GM18502 (cell line): ENCODE measurements around the gene C16orf92.
"Not testable (repeated sequence)": the region's sequence is repeated elsewhere in the genome, so short reads cannot be mapped to it uniquely, and the experiment has no call there.

Source experiments
- ATAC-seq: cut with Tn5 transposase; IDR thresholded peaks from one replicate; pipeline ENCODE4 v1.9.1; 2021; ENCODE audit warnings: mild to moderate bottlenecking; ENCODE audit not compliant: unreplicated experiment, poor library complexity

C16orf92 gene

GRCh38 chr16:30023586-30023985, 588 bp downstream of the C16orf92 start:
- ATAC-seq = no peak

- no peak for ATAC-seq
Measured at GRCh38 chr16:30024451-30024850, 1.5 kb downstream of the C16orf92 start.

DNA sequence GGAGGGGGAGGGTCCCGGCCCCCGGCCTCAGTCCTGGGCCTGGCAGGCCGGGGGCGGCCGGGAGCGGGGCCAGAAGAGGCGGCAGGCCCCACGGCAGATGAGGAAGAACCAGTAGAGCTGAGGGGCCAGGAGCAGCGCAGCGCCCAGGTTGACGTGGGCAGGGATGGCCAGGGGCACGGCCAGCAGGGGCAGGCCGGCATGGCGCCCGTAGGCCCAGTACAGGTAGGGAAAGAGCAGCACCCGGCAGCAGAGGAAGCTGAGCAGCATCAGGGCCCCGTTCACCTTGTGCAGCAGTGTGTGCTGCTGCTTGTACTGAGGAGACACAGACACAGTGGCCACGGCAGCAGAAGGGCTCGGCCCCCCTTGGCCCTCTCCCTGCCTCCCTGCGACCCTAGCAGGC, 2.2 kb downstream of the C16orf92 start:
- ATAC-seq = no peak

DNA sequence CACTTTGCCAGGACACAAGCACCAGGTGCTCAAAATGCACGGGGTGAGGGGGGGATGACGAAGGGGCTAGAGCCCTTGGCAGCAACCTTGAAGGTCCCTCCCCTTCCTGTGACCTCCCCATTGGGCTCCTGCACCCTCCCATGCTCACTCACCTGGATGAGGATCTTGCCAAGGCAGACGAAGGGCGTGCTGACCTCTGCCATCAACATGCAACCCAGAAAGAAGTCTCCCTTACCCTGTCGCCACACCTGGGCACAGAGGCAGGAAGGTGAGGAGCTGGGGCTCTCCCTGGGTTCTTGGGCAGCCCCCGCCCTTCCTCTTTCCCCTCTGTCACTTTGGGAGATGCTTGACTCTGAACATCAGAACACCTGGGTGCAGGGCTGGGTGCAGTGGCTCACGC, 2.6 kb downstream of the C16orf92 start:
- ATAC-seq = no peak

DNA sequence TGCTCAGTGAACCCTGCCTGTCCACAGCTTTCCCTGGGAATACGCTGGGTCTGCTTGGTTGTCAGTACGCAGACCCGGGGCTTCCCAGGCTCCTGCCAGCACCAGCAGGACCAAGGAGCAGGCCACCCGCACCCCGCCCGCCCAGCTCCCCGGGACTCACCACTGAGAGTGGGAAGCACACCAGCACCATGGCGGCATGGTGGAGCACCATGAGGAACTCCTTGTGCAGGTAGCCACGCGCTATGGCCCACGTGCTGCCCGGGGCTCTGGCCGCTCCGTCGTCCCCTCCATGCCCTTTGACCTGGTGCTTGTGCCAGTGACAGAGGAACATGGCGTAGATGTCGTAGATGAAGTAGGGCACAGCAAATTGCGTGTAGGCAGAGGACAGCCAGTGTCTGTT, 3.5 kb downstream of the C16orf92 start:
- no peak for ATAC-seq

DNA sequence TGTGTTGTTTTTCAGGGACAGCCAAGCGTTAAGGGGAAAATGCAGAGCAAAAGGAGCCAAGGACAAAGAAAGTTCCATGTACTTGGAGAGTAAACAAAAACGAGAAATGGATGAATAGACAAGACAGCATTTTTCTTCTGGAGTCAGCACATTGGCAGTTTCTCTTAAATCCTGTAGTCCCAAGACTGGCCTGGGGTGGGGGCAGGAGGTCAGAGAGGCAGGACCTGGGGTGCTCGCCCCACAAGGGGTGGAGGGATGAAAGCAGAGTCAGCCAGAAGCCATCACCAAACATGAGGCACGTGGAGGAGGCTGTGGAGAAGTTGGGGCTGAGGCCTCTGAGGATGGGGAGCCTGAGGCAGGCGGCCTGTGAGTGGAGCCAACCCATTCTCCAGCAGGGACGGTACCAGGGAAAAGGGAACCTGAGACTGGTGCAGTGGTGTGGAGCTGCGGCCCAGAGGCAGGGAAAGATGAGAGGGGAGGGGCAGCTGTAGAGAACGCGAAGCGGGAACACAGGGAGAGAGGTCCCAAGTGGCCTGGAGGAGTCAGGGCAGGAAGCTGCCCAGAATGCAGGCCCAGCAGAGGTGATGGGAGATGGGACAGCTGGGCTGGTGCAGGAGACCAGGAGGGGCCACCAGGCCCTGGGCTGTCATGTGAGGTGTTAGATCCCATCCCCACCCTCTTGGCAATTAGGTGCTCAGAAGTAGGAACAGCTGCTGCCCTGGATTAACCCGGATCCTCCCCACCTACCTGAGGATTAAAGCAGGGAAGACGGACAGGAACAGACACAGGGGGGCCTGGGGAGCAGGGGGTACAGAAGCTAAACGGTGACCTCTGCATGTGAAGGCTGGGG, 4.8 kb downstream of the C16orf92 start:
- ATAC-seq = no peak

- ATAC-seq = no peak
Measured at GRCh38 chr16:30028438-30029076, 5.6 kb downstream of the C16orf92 start.

GRCh38 chr16:30030011-30030685, 7.2 kb downstream of the C16orf92 start:
- no peak for ATAC-seq

DNA sequence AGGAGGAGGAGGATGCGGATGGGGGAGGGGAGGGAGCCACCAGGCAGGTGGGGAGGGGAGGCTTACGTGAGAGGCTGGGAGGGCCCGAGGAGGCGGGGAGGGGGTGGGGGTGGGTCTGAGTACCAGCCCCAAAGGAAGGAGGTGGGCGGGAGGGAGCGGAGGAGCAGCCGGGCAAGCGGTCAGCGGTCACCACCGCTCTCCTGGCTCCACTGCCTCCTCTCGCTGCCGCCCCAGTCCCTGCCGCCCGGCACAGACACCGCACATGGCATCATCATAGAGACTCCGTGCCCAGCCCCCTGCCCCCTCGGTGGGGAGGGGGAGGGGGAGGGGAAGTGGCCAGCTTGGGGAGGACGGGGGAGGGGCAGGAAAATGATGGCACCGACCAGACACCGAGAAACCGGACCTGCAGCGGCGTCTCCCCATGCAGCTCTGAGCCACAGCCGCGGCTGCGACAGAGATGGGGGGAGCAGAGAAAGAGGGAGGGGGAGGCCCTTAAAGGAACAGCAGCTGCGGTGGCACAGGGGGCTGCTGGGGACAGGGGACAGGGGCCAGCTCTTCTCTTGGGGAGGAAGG, 7.9 kb downstream of the C16orf92 start, which contains the start of gene TLCD3B:
TLCD3B (minus strand) TSS at position 431 of the 573 bp plus-strand sequence. CDS start 744 bp downstream, outside the sequence.
- ATAC-seq = no peak

GRCh38 chr16:30031477-30031918, 8.5 kb downstream of the C16orf92 start:
- ATAC-seq = no peak

DNA sequence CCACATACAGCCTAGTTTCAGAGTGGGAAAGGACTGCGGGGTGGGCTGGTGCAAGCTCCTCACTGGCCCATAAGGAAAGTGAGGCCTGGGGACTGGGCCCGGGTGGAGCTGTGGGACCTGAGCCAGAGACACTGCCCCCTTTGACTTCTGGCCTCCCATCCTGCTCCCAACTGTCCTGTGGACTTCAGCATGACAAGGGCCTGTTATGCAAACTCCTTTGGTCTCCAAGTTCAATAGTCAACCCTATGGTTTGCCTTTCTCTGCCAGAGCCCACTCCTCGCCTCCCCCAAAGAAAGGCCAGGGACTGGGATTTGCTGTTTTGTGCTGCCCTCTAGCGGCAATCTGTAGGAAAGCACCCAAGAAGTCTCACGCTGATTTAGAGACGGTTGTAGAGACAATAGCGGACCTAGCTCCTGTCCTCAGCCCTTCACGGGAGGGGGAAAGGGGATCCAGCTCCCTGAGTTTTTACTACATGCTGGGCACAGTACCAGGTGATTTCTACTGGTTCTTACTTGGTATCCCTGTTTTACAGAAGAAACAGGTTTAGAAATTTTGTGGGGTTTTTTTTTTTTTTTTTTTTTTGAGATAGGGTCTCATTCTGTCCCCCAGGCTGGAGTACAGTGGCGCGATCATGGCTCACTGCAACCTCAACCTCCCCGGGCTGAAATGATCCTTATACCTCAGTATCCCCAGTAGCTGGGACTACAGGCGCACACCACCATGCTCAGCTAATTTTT, 9.3 kb downstream of the C16orf92 start:
- ATAC-seq = no peak

DNA sequence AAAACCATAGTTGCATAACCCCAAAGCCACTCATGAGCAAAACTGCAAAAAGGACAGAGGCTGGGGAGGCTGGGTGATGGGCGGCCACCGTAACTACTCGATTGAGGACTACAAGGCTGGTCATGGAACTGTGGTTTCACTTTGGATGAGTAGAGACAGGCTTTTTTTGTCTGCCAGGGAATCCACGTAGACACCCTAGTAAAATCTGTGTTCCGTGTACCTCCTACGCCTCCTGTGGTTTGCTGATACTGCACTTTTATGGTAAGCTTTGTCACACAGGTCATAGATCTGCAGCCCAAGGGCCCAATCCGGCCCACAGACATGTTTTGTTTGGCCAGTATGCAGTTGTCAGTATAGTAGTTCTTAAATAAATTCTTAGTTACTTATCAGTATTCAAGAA, 10.3 kb downstream of the C16orf92 start:
- ATAC-seq = no peak

- ATAC-seq = no peak
Measured at GRCh38 chr16:30040221-30040620, 17.2 kb downstream of the C16orf92 start.

- ATAC-seq = not testable (repeated sequence)
Measured at GRCh38 chr16:30040690-30041089, 17.7 kb downstream of the C16orf92 start.

GRCh38 chr16:30041841-30042240, 18.8 kb downstream of the C16orf92 start:
- ATAC-seq = no peak

DNA sequence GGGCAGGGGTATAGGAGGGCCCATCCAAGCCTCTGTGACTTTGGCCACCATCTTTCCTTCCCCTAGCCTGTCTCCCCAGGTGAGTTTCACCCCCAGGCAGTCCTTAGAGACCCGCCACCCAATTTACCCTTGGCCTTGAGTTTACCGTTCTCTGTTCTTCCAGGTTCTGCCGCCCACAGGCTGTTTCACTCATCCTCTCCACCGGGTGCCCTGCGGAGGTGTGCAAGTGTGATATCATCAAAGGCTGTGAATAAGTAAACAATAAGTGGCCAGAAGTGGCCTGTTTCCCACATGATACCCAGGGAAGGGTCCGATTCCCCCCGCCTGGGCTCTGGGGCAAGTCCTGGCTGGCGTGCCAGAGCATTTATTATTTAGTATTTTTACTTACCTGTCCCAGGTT, 23.2 kb downstream of the C16orf92 start:
- no peak for ATAC-seq

- ATAC-seq = no peak
Measured at GRCh38 chr16:30046588-30046987, 23.6 kb downstream of the C16orf92 start.

GRCh38 chr16:30049871-30050270, 26.9 kb downstream of the C16orf92 start:
- no peak for ATAC-seq

DNA sequence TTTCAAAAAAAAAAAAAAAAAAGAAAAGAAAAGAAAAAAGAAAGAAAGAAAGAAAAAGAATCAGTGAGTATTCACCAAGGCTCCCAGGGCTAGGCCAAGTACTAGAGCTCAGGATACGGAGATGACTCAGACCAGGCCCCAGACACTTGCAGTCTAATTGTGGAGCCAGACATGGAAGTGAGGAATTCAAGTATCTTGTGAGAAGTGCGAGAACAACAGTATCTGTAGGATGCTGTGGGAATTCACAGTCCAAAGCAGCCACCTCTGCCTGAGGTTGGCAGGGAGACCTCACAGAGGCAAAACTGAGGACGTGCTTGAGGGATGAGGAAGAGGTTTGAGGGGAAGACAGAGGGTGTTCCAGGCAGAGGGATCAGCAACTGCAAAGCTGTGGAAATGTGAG, 28.5 kb downstream of the C16orf92 start:
- ATAC-seq = no peak
